Measurements from ENCODE around the gene PIGH.

- TF ChIP-seq POLR2AphosphoS5 (IDR thresholded peaks at IDR 0.05; ENCODE audit: low read depth, low read length) (no peak), CTCF (CRISPR knock-in tag; IDR thresholded peaks at IDR 0.05) (no peak), ETV6 (CRISPR knock-in tag; conservative IDR thresholded peaks at IDR 0.05) (no peak), ZNF7 (CRISPR knock-in tag; IDR thresholded peaks at IDR 0.05) (no peak), U2AF2 (IDR thresholded peaks at IDR 0.05; ENCODE audit: low read depth, low read length) (no peak), PREB (CRISPR knock-in tag; IDR thresholded peaks at IDR 0.05) (no peak), ZNF275 (CRISPR knock-in tag; IDR thresholded peaks at IDR 0.05; ENCODE audit: borderline replicate concordance) (no peak), ADNP (CRISPR knock-in tag; IDR thresholded peaks at IDR 0.05) (no peak), REPIN1 (CRISPR knock-in tag; IDR thresholded peaks at IDR 0.05; ENCODE audit: borderline replicate concordance, low read depth) (no peak), IRF2 (CRISPR knock-in tag; IDR thresholded peaks at IDR 0.05) (no peak), SMC3 (IDR thresholded peaks at IDR 0.05; ENCODE audit: low read length) (no peak)
These were observed 43.0 kb downstream of the PIGH start for GRCh38 chr14:67557118-67557517.

Data from HepG2 (cell line).